GM21360 (cell line): ENCODE results near the gene SYNE1.
"Not testable (repeated sequence)": the region's sequence is repeated elsewhere in the genome, so short reads cannot be mapped to it uniquely, and the experiment has no call there.

Experiments used
- ATAC-seq: cut with Tn5 transposase; IDR thresholded peaks from one replicate; pipeline ENCODE4 v1.9.1; 2021; ENCODE audit warnings: mild to moderate bottlenecking, moderate library complexity; ENCODE audit not compliant: unreplicated experiment

Gene SYNE1

DNA sequence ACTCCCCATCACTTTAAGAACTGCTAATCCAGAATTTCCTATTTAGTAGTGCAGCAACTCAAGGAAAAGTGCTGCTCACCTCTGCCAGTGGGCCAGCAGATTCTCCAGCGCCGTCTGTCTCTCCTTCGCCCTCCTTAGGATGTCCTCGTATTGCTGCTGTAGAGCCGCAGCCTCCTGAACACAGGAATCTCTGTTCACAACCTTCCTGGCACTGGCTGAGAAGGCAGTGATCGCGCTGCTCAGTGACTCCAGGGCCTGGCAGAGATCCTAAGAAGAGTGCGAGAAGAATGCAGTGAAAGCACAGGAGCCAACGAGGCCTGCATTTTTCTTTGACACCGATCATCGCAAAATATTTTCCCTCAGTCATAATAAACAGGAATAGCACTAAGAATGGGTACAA, 209.0 kb downstream of the SYNE1 start:
- no peak for ATAC-seq

DNA sequence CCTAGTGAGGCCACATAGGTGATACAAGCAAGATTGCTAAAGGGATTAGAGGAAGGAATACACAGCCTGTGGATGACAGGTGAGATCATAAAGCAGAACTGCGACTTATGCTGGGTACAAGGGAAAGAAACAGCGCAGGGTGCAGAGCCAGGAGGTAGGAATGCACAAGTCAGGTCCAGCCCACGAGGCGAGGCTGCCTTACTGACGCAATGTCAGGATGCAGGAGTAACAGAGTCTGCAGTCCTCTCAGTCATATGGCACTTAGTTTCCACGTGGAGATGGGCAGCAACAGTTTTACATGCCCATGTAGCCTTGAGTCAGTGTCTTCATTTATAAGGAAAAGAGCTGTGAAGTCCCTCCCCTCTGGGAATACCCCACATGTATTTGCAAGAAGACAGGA, 210.9 kb downstream of the SYNE1 start:
- no peak for ATAC-seq

DNA sequence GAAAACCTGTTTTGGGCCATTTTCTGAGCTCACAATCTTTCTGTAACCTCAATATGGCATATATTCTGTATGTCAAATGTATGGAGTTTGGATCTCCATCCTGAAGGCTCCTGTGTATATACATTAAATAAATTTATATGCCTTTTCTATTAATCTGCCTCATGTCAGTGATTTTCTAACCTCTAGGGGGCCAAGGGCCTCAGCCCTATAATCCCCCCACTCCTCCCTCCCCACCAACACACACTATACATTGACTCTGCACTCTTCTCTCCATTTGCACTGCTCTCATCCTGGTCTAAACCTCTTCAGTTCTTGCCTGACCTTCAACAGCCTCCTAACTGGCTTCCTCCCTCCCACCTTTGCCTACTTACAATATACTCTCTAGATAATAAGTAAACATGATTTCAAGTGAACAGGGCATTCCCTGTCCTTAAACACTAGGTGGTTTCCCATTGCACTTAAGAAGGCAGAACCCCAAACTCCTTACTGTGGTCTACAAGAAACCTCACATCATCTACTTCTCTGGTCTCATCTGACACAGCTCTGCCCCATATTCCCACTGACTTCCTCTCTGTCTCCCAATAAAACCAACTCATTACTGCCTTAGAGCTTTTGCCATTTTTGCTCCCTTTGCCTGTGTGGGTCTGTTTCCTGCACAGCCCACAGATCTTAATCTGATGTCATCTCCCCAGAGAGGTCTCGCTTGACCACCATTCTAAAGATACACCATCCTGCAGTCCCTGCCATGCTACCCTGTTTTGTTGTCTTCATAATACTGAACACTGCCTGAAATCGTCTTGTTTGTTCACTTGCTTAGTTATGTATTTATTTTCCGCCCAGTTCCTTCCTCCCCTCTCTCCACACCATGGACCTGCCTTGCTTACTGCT, 213.7 kb downstream of the SYNE1 start:
- peak; percentile 64 for ATAC-seq

DNA sequence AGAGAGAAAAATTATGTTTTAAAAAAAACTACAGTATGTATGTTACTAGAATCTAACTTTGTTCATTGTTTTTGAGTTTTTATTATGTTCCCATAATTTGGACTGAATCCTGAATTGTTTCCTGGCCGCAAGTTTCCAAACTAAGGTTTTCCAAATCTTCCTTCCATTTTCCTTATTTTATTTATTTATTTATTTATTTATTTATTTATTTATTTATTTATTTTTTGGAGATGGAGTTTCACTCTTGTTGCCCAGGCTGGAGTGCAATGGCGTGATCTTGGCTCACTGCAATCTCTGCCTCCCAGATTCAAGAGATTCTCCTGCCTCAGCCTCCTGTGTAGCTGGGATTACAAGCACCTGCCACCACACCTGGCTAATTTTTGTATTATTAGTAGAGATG, 215.7 kb downstream of the SYNE1 start:
- ATAC-seq, result not testable (repeated sequence)

- ATAC-seq, result no peak
Measured at GRCh38 chr6:152420696-152421095, 216.5 kb downstream of the SYNE1 start.

DNA sequence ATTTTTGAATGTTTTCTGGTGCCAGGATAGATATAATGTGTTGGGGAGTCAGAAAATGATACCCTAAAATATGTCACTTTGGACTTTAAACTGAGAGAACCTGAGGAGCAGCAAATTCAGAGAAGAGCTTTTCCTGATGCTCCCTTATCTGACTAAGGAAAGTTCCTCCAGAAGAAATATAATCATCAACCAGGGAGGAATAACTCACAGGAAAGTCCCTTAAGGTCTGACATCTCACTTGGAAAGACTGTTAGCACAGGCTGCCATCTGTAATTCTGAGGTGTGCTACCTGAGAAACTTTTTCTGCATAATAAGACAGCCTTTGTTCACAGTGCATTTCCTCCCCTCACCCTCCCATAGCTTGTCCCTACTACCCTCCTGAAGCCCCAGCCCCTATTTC, 218.6 kb downstream of the SYNE1 start:
- ATAC-seq, result no peak

DNA sequence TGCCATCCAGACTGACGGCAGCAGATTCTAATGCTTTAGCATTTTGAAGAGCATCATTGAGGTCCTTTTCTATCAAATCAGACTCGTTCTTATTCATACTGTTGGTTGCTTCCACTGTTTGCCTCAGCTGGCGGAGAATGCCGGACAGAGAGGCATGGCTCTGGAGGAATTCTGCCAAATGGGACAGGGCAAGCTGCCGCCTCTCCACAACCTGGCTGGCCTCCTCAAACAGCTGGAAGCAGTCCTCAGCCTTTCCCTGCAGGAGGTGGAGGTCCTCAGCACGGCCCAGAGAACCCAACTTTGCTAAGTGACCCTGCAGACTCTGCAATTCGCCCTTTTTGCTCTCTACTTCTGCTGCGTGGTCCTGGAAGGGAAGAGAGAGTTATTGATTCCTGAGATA, 220.5 kb downstream of the SYNE1 start:
- ATAC-seq, result no peak

DNA sequence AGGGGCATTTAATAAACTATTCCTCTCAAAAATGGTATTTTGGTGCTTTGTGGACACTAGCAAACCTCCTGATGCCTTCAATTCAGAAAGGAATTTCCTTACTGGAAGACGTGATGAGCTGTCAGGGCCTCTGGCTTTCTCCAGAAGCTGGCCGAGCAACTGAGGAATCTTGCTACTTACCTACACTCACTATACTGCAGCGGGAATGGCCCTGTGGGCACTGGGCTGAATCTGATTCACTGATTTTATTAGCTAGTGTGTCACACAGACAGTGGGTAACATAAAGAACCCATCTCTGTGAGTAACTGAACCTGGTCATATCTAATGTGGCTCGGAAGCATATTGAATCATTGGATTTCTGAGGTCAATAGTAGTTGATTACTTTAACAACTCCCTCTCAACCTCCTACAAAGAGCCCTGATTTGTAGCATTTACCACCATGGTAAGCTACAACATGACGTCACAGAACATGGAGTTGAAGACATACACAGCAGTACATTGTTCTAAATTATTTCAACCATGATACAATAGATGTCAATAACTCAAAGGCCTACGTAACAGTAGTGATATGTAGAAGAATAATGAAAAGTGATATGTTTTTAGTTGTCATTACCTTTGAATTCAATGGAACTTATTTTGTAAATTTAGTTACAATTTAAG, 232.1 kb downstream of the SYNE1 start:
- no peak for ATAC-seq

DNA sequence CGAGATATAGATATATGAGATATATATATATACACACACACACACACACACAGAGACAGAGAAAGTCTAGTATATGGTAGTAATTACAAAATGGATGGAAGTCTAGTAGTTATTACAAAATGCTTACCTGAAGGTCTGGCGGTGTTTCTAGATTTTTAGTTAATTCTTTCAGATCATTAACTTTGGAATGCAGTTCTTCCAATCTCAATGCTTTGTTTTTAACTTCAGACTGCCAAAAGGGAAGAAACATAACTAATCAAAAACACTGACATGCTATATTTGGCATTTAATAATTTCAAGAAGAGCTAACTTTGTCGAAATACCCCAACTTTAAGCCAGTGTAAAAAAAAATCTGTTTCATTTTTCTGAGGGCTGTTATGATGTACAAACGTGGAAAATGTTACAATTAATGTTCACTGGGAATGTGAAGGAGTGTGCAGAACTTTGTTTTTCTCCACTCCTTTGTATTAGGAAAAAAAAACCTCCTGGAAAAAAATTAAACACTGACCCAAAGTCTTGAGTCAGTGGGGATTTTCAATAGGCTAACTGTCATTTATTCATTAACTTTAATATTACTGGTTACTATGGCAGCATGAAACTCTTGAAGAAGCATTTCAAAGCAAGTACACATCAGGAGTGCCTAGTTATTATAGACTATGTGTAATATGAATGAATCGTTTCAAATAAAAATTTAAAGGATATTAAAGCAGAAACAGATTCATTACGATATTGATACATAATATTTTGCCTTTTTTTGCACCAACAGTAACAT, 232.9 kb downstream of the SYNE1 start:
- ATAC-seq, result no peak

GRCh38 chr6:152402791-152403190, 234.4 kb downstream of the SYNE1 start:
- no peak for ATAC-seq

DNA sequence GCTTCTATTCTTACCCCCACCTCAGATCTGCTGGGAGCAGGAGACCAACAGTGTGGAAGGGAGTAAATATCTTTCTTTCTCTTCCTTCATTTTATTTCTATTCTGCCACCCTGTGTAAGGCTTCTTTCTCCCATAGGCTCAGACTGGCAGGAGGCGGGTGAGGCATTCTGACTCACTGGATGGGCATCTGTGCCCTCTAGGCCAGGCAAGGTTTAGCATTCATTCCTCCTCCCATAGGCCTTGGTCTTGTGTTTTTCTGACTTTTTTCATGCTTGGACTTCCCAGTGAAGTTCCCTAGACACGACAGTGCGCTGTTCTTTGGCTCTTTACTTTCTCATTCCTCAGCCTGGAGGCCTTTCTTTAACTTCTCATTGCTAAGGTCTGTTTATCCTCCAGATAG, 235.2 kb downstream of the SYNE1 start:
- ATAC-seq, result no peak

DNA sequence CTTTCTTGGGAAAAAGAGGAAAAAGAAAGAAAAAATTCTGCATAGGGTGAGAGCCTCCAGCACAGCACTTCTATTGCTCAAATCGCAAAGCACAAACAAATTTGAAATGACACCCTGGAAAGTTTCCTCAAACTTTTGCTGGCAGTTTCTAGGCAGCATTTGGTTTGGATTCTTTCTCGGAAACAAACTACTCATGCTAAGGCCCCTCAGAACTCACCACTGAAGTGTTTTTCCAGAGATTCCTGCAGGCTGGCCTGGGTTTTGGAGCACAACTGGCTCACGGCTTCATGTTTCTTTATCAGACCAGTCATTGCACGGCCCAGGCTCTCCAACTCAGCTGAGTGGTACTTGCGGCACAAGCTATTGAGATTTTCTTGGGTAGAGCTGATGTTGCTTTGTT, 237.8 kb downstream of the SYNE1 start:
- no peak for ATAC-seq

DNA sequence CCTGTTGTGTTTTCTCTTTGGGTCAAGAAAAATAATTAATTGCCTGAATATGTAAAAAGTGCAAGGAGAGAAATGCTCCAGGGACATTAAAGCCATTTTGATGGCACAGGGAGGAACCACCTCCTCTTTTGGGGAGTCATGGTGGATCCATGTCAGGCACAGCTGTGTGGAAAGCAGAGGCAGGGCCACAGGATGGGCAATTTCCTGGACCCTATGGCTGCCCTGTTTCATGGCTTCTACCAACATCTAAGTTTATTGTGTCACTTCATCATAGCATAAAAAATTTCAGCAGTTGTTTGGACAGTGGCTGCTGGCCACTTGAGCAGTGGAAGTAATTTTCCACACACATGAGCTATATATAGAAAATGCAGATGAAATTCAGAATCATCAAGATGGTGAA, 238.2 kb downstream of the SYNE1 start:
- no peak for ATAC-seq

DNA sequence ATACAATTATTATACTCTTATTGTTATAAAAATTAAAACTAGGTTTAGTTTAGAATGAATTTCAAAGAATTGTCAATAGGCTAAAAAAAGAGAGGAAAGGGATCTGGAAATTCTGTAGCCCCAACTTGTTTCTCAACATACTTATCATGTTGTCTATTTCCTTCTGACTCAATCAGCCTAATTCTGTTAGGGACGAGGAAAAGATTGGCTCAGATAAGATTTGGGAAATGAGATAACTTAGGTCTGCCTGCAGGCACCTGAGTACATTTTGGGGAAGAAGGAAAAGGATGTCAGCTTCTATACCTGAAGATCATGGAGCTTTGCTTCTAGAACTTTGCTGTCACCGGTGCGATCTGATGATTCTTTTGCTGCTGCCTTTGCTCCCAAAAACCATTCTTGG, 238.8 kb downstream of the SYNE1 start:
- no peak for ATAC-seq

DNA sequence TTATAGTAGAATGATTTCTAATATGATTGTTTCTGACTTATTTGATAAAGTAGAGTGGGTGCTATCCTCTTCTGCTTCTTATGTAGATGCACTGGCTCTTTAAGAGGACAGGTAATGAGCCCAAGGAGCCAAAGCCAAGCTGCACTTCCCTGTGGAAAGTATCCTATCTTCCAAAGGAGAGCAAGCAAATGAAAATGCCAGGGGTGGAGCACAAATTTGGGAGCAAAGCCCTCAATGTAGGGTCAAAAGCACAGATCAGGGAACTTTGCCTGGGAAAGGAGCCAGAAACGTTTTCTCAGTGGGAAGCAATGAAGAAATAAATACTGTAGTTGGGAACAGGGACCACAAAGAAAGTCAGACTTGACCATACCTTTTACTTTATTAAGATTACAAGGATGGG, 242.9 kb downstream of the SYNE1 start:
- no peak for ATAC-seq

- ATAC-seq, result no peak
Measured at GRCh38 chr6:152391179-152391880, 245.8 kb downstream of the SYNE1 start.

DNA sequence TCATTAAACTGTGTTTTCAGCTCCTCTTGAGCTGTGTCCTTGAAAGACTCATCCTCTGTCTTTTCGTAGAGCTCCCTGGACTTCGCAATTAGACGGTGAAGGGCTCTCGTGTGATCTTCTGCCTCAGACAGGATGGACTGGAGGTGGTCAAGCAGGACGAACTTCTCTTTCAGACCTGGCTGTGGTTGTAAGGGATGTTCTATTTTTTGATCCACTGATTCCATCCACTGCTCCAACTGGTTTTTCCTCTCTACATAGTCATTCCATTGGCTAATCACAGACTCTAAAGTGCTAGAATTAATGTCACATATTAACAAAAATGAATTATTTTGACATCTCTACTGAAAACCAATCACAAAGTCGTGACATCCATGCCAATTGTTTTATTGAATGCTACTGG, 250.1 kb downstream of the SYNE1 start:
- no peak for ATAC-seq

- no peak for ATAC-seq
Measured at GRCh38 chr6:152386131-152386530, 251.0 kb downstream of the SYNE1 start.

- no peak for ATAC-seq
Measured at GRCh38 chr6:152380993-152381898, 255.9 kb downstream of the SYNE1 start.

- ATAC-seq, result no peak
Measured at GRCh38 chr6:152380351-152380767, 256.8 kb downstream of the SYNE1 start.
